Measurements from ENCODE around the gene PPP2R3C.
"Not testable (repeated sequence)": the region's sequence is repeated elsewhere in the genome, so short reads cannot be mapped to it uniquely, and the experiment has no call there.

Gene PPP2R3C

GRCh38 chr14:35155962-35156361 is 34.2 kb upstream of the PPP2R3C start:
- H3K27ac ChIP-seq = peak overlapping the region; percentile 94
- DNase-seq (ENCODE audit: low read depth, low spot score) = peak; percentile 69
- H3K4me3 ChIP-seq = peak overlapping the region; percentile 72

GRCh38 chr14:35154016-35154415 is 32.2 kb upstream of the PPP2R3C start:
- TF ChIP-seq POLR2AphosphoS5 (IDR thresholded peaks at IDR 0.05; ENCODE audit: borderline replicate concordance, low read depth, low read length) (no peak), EZH2 (IDR thresholded peaks at IDR 0.05) (no peak), FOXP2 (optimal IDR thresholded peaks at IDR 0.05; ENCODE audit: control extremely low read depth, extremely low read length, insufficient read depth) (no peak)
- peaks cover 4% of the 10 kb centered on the region; the same call in 1 of the 2 replicates for H3K36me3 ChIP-seq (ENCODE audit: insufficient read depth, low read length)
- no peak for DNase-seq (ENCODE audit: low read depth, low spot score)

More at GRCh38 chr14:35155962-35156361, 34.2 kb upstream of the PPP2R3C start:
- Histone ChIP-seq H3K36me3 (ENCODE audit: insufficient read depth, low read length) (peaks cover 10% of the 10 kb centered on the region; the same call in 1 of the 2 replicates), H3K9ac (ENCODE audit: insufficient read length) (peak overlapping the region; percentile 34), H3K9me3 (ENCODE audit: low read depth, low read length) (no peaks in the 10 kb centered on the region)
- TF ChIP-seq FOXP2 (optimal IDR thresholded peaks at IDR 0.05; ENCODE audit: control extremely low read depth, extremely low read length, insufficient read depth) (no peak), POLR2AphosphoS5 (IDR thresholded peaks at IDR 0.05; ENCODE audit: borderline replicate concordance, low read depth, low read length) (no peak), EZH2 (IDR thresholded peaks at IDR 0.05) (no peak)

GRCh38 chr14:35152531-35152930 is 30.7 kb upstream of the PPP2R3C start:
- not testable (repeated sequence) for H3K9me3 ChIP-seq (ENCODE audit: low read depth, low read length); H3K36me3 ChIP-seq (ENCODE audit: insufficient read depth, low read length); H3K27ac ChIP-seq; DNase-seq (ENCODE audit: low read depth, low spot score); H3K9ac ChIP-seq (ENCODE audit: insufficient read length); H3K4me3 ChIP-seq

More at GRCh38 chr14:35154016-35154415, 32.2 kb upstream of the PPP2R3C start:
- no peaks in the 10 kb centered on the region for H3K9me3 ChIP-seq (ENCODE audit: low read depth, low read length)
- H3K9ac ChIP-seq (ENCODE audit: insufficient read length) = no peak overlapping the region
- no peak overlapping the region; the same call in 1 of the 2 replicates for H3K27ac ChIP-seq
- H3K4me3 ChIP-seq = no peak overlapping the region

- no peak overlapping the region for H3K27ac ChIP-seq
- peaks cover 6% of the 10 kb centered on the region for H3K36me3 ChIP-seq (ENCODE audit: insufficient read depth, low read length)
- TF ChIP-seq EZH2 (IDR thresholded peaks at IDR 0.05) (no peak), FOXP2 (optimal IDR thresholded peaks at IDR 0.05; ENCODE audit: control extremely low read depth, extremely low read length, insufficient read depth) (no peak), POLR2AphosphoS5 (IDR thresholded peaks at IDR 0.05; ENCODE audit: borderline replicate concordance, low read depth, low read length) (no peak)
- no peak overlapping the region for H3K4me3 ChIP-seq
- DNase-seq (ENCODE audit: low read depth, low spot score) = no peak
- H3K9me3 ChIP-seq (ENCODE audit: low read depth, low read length) = no peaks in the 10 kb centered on the region
- H3K9ac ChIP-seq (ENCODE audit: insufficient read length) = no peak overlapping the region
Observed at GRCh38 chr14:35149239-35149638, 27.4 kb upstream of the PPP2R3C start.

- Histone ChIP-seq H3K9ac (ENCODE audit: insufficient read length) (no peak overlapping the region), H3K4me3 (no peak overlapping the region), H3K36me3 (ENCODE audit: insufficient read depth, low read length) (peaks cover 6% of the 10 kb centered on the region), H3K9me3 (ENCODE audit: low read depth, low read length) (no peaks in the 10 kb centered on the region), H3K27ac (no peak overlapping the region)
- DNase-seq (ENCODE audit: low read depth, low spot score) = no peak
- TF ChIP-seq FOXP2 (optimal IDR thresholded peaks at IDR 0.05; ENCODE audit: control extremely low read depth, extremely low read length, insufficient read depth) (no peak), POLR2AphosphoS5 (IDR thresholded peaks at IDR 0.05; ENCODE audit: borderline replicate concordance, low read depth, low read length) (no peak)
Observed at GRCh38 chr14:35147711-35148110, 25.9 kb upstream of the PPP2R3C start.

GRCh38 chr14:35147186-35147585 is 25.4 kb upstream of the PPP2R3C start:
- Histone ChIP-seq H3K36me3 (ENCODE audit: insufficient read depth, low read length) (peaks cover 6% of the 10 kb centered on the region), H3K9me3 (ENCODE audit: low read depth, low read length) (no peaks in the 10 kb centered on the region), H3K9ac (ENCODE audit: insufficient read length) (no peak overlapping the region), H3K27ac (no peak overlapping the region), H3K4me3 (no peak overlapping the region)
- DNase-seq (ENCODE audit: low read depth, low spot score) = no peak
- TF ChIP-seq FOXP2 (optimal IDR thresholded peaks at IDR 0.05; ENCODE audit: control extremely low read depth, extremely low read length, insufficient read depth) (no peak), POLR2AphosphoS5 (IDR thresholded peaks at IDR 0.05; ENCODE audit: borderline replicate concordance, low read depth, low read length) (no peak), EZH2 (IDR thresholded peaks at IDR 0.05) (no peak)

- no peak for TF ChIP-seq FOXP2 (optimal IDR thresholded peaks at IDR 0.05; ENCODE audit: control extremely low read depth, extremely low read length, insufficient read depth)
- TF ChIP-seq EZH2 (IDR thresholded peaks at IDR 0.05) = no peak
- TF ChIP-seq POLR2AphosphoS5 (IDR thresholded peaks at IDR 0.05; ENCODE audit: borderline replicate concordance, low read depth, low read length) = no peak
- Histone ChIP-seq H3K36me3 (ENCODE audit: insufficient read depth, low read length) (peaks cover 6% of the 10 kb centered on the region), H3K9ac (ENCODE audit: insufficient read length) (no peak overlapping the region), H3K4me3 (no peak overlapping the region), H3K27ac (no peak overlapping the region), H3K9me3 (ENCODE audit: low read depth, low read length) (no peaks in the 10 kb centered on the region)
- no peak for DNase-seq (ENCODE audit: low read depth, low spot score)
Observed at GRCh38 chr14:35146711-35147149, 24.9 kb upstream of the PPP2R3C start.

GRCh38 chr14:35144029-35144428 is 22.2 kb upstream of the PPP2R3C start:
- Histone ChIP-seq H3K9ac (ENCODE audit: insufficient read length) (no peak overlapping the region), H3K36me3 (ENCODE audit: insufficient read depth, low read length) (peaks cover 14% of the 10 kb centered on the region), H3K9me3 (ENCODE audit: low read depth, low read length) (no peaks in the 10 kb centered on the region), H3K4me3 (no peak overlapping the region), H3K27ac (no peak overlapping the region)
- no peak for DNase-seq (ENCODE audit: low read depth, low spot score)
- no peak for TF ChIP-seq FOXP2 (optimal IDR thresholded peaks at IDR 0.05; ENCODE audit: control extremely low read depth, extremely low read length, insufficient read depth)
- no peak for TF ChIP-seq POLR2AphosphoS5 (IDR thresholded peaks at IDR 0.05; ENCODE audit: borderline replicate concordance, low read depth, low read length)
- TF ChIP-seq EZH2 (IDR thresholded peaks at IDR 0.05) = no peak

Measured in SK-N-MC (cell line).